ENCODE results near the gene PLAAT5.

DNA sequence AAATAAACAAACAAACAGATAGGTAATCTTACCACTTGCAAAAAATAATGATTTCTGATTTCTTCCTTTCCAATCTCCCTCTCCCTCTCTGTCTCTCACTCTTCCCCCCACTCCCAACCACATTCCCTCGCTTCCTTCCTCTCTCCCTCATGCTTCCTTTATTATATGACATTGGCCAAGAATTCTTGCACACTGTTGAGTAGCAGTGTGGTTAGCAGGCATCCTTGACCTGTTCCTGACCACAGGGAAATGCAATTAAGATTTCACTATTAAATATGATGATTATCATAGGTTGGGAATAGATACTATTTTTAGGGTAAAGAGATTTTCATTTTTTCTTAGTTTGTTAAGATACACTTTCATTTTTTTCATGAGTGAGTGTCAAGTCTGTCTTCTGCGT lies 30.9 kb upstream of the PLAAT5 start:
- no peak for TF ChIP-seq SP1 (IDR thresholded peaks at IDR 0.05; ENCODE audit: low read depth)
- no peak for TF ChIP-seq FOSL1 (IDR thresholded peaks at IDR 0.05; ENCODE audit: low read depth)
- no peak for TF ChIP-seq RAD21 (IDR thresholded peaks at IDR 0.05; ENCODE audit: low read depth)
- no peak for TF ChIP-seq EGR1 (IDR thresholded peaks at IDR 0.05; ENCODE audit: low read depth)
- no peak for TF ChIP-seq ZNF274 (IDR thresholded peaks at IDR 0.05; ENCODE audit: low read depth, low read length)

Data from HCT116 (cell line).